Sigmoid colon (tissue), 4 donors: ENCODE data around the gene DHRS3.

Source experiments
- CTCF ChIP-seq, 4 experiments: fragments of 450-650 bp in 3 of 4; fragments of 200-600 bp in 1 of 4; IDR thresholded peaks; one replicate each; pipeline ENCODE4 v1.5.1; 2016 to 2019; ENCODE audit warnings: antibody characterized with exemption in 4 of 4, mild to moderate bottlenecking in 3 of 4, moderate library complexity in 2 of 4
- EP300 ChIP-seq, 4 donors: sonication (generic); formaldehyde crosslinking; IDR thresholded peaks; one replicate each; pipeline ENCODE4 v1.6.1; 2017; ENCODE audit warnings: antibody characterized with exemption in 4 of 4
- POLR2AphosphoS5 ChIP-seq, 4 donors: sonication (generic); formaldehyde crosslinking; IDR thresholded peaks; one replicate each; pipeline ENCODE4 v1.6.1; 2017; ENCODE audit warnings: antibody characterized with exemption in 4 of 4

GRCh38 chr1:12598974-12599373 lies 19.0 kb downstream of the DHRS3 start:
- no peak for TF ChIP-seq CTCF (IDR thresholded peaks at IDR 0.05)
- no peak for TF ChIP-seq POLR2AphosphoS5 (IDR thresholded peaks at IDR 0.05)
- no peak for TF ChIP-seq EP300 (IDR thresholded peaks at IDR 0.05)
